BJ (cell line): ENCODE data around the gene FITM1. TPM values are rescaled to one million over a fixed set of nuclear protein-coding genes. Genes with fewer than 3 reads are reported as not detected.

Source experiments
- CTCF ChIA-PET: fragments of 350-600 bp; formaldehyde crosslinking; extraction: SDS; loops from one replicate; lab custom pipeline; 2021; ENCODE audit warnings: antibody characterized with exemption, inconsistent platforms; lab: Yijun Ruan, JAX
- POLR2A ChIA-PET: fragments of 300-600 bp; sonication (Branson Sonifier 250); formaldehyde crosslinking; extraction: SDS; loops from one replicate; lab custom pipeline; 2021; ENCODE audit warnings: antibody characterized with exemption; lab: Charles Lee
- DNase-seq: peaks from one replicate; pipeline ENCODE4 v3.0.0-alpha.2; 2011; ENCODE audit warnings: low read depth
- H3K27me3 ChIP-seq: 2 replicates; pipeline ENCODE4 v1.6.0; 2011; ENCODE audit warnings: low read length; ENCODE audit not compliant: control insufficient read depth, insufficient read depth
- H3K36me3 ChIP-seq: 2 replicates; pipeline ENCODE4 v1.5.1; 2011; ENCODE audit warnings: low read length; ENCODE audit not compliant: control insufficient read depth, insufficient read depth
- H3K4me3 ChIP-seq: 2 replicates; pipeline ENCODE4 v1.5.1; 2011; ENCODE audit warnings: low read depth, mild to moderate bottlenecking, control low read depth, low read length
- polyA plus RNA-seq: library from polyadenylated mRNA; depleted of rRNA; stranded (reverse); fragments of >200 nt; gene quantifications from 2 replicates; pipeline ENCODE4 v1.2.3, GENCODE V29; 2011
- TF ChIP-seq, protein P1 (sequence below): IDR thresholded peaks from 2 replicates; pipeline ENCODE4 v1.5.1; 2011; ENCODE audit warnings: low read depth, mild to moderate bottlenecking, control low read depth, inconsistent platforms, low read length, moderate library complexity; ENCODE audit not compliant: insufficient read depth

FITM1 gene
- polyA plus RNA-seq, 1 experiment = 0.10 TPM

- Histone ChIP-seq H3K27me3 (no peaks in the 10 kb centered on the region), H3K4me3 (no peak overlapping the region), H3K36me3 (peaks cover 36% of the 10 kb centered on the region)
- TF ChIP-seq, protein P1, sequence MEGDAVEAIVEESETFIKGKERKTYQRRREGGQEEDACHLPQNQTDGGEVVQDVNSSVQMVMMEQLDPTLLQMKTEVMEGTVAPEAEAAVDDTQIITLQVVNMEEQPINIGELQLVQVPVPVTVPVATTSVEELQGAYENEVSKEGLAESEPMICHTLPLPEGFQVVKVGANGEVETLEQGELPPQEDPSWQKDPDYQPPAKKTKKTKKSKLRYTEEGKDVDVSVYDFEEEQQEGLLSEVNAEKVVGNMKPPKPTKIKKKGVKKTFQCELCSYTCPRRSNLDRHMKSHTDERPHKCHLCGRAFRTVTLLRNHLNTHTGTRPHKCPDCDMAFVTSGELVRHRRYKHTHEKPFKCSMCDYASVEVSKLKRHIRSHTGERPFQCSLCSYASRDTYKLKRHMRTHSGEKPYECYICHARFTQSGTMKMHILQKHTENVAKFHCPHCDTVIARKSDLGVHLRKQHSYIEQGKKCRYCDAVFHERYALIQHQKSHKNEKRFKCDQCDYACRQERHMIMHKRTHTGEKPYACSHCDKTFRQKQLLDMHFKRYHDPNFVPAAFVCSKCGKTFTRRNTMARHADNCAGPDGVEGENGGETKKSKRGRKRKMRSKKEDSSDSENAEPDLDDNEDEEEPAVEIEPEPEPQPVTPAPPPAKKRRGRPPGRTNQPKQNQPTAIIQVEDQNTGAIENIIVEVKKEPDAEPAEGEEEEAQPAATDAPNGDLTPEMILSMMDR = no peak
- CTCF ChIA-PET = interaction anchor here (1.2 to 13.0 kb wide), 2 partner anchors 9 to 43 kb away, joined by 3 to 136 read pairs; no protein-coding TSS in a partner anchor
- DNase-seq = no peak
- POLR2A ChIA-PET = no interaction called here
Observed at GRCh38 chr14:24098229-24098926, 32.1 kb upstream of the FITM1 start.

DNA sequence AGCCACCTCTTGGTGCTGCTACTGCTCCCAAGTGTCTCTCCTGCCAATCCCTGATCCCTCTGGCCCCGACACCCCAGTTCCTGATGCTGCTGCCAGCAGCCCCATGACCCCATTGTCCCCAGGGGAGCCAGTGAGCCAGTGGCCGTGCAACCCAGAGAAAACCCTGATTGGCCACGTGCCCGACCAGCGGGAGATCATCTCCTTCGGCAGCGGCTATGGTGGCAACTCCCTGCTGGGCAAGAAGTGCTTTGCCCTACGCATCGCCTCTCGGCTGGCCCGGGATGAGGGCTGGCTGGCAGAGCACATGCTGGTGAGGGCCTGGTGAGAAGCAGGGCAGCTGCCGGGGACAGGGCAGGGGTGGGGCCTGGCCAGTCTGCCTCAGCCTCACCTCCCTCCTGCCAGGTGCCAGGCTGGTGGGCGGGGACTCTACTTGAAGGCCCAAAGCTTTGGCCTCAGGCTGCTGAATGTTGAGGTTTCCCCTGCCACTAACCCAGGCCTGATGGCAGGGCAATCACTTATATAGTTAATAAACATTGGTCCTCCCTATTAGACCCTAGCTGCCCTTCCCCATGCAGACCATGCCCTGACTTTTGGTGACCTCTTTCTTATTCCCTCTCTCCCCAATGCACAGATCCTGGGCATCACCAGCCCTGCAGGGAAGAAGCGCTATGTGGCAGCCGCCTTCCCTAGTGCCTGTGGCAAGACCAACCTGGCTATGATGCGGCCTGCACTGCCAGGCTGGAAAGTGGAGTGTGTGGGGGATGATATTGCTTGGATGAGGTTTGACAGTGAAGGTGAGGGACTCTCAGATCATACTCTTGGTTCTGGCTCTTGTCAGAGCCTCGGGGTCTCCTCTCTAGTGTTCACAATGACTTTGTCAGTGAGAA, 31.3 kb upstream of the FITM1 start:
- ChIA-PET CTCF (interaction anchor here (2.3 to 13.0 kb wide), 2 partner anchors 8 to 41 kb away, joined by 6 to 136 read pairs; no protein-coding TSS in a partner anchor), POLR2A (no interaction called here)
- H3K27me3 ChIP-seq = no peaks in the 10 kb centered on the region
- H3K4me3 ChIP-seq = no peak overlapping the region
- no peak for DNase-seq
- peaks cover 42% of the 10 kb centered on the region for H3K36me3 ChIP-seq
- TF ChIP-seq, protein P1 = no peak

GRCh38 chr14:24100197-24100981, 30.1 kb upstream of the FITM1 start:
- H3K36me3 ChIP-seq = peaks cover 42% of the 10 kb centered on the region
- TF ChIP-seq, protein P1 = no peak
- H3K27me3 ChIP-seq = no peaks in the 10 kb centered on the region
- ChIA-PET CTCF (interaction anchor here (1.2 to 13.0 kb wide), 3 partner anchors 7 to 42 kb away, joined by 4 to 136 read pairs (median 6); no protein-coding TSS in a partner anchor), POLR2A (no interaction called here)
- no peak for DNase-seq
- H3K4me3 ChIP-seq = no peak overlapping the region

DNA sequence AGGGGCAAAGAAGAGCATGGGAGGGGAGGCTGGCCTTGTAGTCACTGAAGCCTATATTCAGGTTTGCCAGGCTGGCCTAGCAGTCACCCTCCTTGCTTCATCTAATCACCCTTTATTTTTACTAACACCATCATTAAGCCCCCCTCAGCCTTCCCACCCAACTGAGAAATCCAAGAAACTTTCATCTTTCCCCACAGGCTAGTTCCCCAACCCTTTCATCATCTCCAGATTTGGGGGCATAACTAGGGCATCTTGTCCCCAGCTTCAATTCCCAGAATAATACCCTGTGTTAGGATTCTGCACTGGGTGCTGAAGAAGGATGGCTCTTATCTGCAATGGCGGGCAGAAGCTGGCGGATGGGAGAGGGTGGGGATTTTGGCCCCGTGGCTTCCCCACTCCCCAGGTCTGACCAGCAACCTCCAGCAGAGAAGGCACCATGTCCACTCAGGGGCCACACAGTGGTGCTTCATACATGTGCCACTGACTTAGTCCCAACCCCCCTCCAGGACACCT, 29.4 kb upstream of the FITM1 start:
- Histone ChIP-seq H3K27me3 (no peaks in the 10 kb centered on the region), H3K4me3 (no peak overlapping the region), H3K36me3 (peaks cover 42% of the 10 kb centered on the region)
- DNase-seq = no peak
- ChIA-PET CTCF (interaction anchor here (1.2 to 13.0 kb wide), 3 partner anchors 6 to 43 kb away, joined by 4 to 136 read pairs (median 6); no protein-coding TSS in a partner anchor), POLR2A (no interaction called here)
- TF ChIP-seq, protein P1 = no peak
